SK-N-SH (cell line): ENCODE data around the gene USP31.

Experiments
- CHD2 ChIP-seq: fragments of 150-350 bp; IDR thresholded peaks from 2 replicates; pipeline ENCODE4 v1.6.1; 2018; ENCODE audit warnings: low read length; ENCODE audit not compliant: partially characterized antibody
- CTCF ChIP-seq: fragments of 200-600 bp; sonication (generic); IDR thresholded peaks from 2 replicates; pipeline ENCODE4 v1.6.1; 2017; ENCODE audit warnings: antibody characterized with exemption, mild to moderate bottlenecking, moderate library complexity
- EP300 ChIP-seq, 2 experiments: IDR thresholded peaks; 2 replicates each; pipeline versions ENCODE4 v1.4.0 to v1.6.1; 2012; ENCODE audit warnings: borderline replicate concordance in 1 of 2, low read depth in 1 of 2, low read length in 1 of 2
- FOSL2 ChIP-seq: IDR thresholded peaks from 2 replicates; pipeline ENCODE4 v1.4.0; 2012; ENCODE audit warnings: low read depth, mild to moderate bottlenecking, moderate library complexity, borderline replicate concordance
- GATA2 ChIP-seq: sonication (generic); formaldehyde crosslinking; IDR thresholded peaks from 2 replicates; pipeline ENCODE4 v1.5.0; 2020; ENCODE audit warnings: mild to moderate bottlenecking, missing genetic modification reagents
- NFIC ChIP-seq: IDR thresholded peaks from 2 replicates; pipeline ENCODE4 v1.4.0; 2012; ENCODE audit warnings: borderline replicate concordance
- POLR2AphosphoS5 ChIP-seq: IDR thresholded peaks from 2 replicates; pipeline ENCODE4 v1.6.1; 2012; ENCODE audit warnings: low read depth, low read length
- RCOR1 ChIP-seq: fragments of 150-350 bp; IDR thresholded peaks from 2 replicates; pipeline ENCODE4 v1.6.1; 2017; ENCODE audit warnings: antibody characterized with exemption, low read length
- SIN3A ChIP-seq: IDR thresholded peaks from 2 replicates; pipeline ENCODE4 v1.6.1; 2012; ENCODE audit warnings: low read depth, mild to moderate bottlenecking, low read length, moderate library complexity, borderline replicate concordance
- TAF1 ChIP-seq: IDR thresholded peaks from 2 replicates; pipeline ENCODE4 v1.6.1; 2012; ENCODE audit warnings: low read depth, mild to moderate bottlenecking, low read length, moderate library complexity, borderline replicate concordance
- TF ChIP-seq, protein P1 (sequence below): fragments of 150-350 bp; IDR thresholded peaks from 2 replicates; pipeline ENCODE4 v1.6.1; 2017; ENCODE audit warnings: antibody characterized with exemption, low read length, low read depth, borderline replicate concordance

DNA sequence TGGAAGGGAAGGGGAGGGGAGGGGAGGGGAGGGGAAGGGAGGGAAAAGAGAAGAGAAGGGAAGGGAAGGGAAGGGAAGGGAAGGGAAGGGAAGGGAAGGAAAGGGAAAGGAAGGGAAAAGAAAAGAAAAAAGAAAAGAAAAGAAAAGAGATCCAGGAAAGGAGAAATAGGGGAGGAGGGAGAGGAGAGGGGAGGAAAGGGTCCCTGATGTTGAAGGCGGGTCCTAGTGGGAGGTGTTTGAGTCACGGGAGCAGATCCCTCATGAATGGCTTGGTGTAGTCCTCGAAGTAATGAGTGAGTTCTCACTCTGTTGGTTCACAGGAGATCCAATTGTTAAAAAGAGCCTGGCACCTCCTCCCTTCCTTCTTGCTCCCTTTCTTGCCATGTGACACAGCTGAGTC is 6.9 kb upstream of the USP31 start:
- TF ChIP-seq EP300 (IDR thresholded peaks at IDR 0.05; ENCODE audit: borderline replicate concordance in 1 of 2, low read depth in 1 of 2, low read length in 1 of 2) (no peak), CTCF (no peak), NFIC (no peak), RCOR1 (no peak), POLR2AphosphoS5 (no peak), SIN3A (no peak), CHD2 (no peak), TAF1 (no peak), GATA2 (no peak), FOSL2 (no peak)
- TF ChIP-seq, protein P1, sequence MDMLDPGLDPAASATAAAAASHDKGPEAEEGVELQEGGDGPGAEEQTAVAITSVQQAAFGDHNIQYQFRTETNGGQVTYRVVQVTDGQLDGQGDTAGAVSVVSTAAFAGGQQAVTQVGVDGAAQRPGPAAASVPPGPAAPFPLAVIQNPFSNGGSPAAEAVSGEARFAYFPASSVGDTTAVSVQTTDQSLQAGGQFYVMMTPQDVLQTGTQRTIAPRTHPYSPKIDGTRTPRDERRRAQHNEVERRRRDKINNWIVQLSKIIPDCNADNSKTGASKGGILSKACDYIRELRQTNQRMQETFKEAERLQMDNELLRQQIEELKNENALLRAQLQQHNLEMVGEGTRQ, result no peak
